Right renal cortex interstitium (tissue), 3 donors: ENCODE data around the gene ASB6. TPM values are rescaled to one million over a fixed set of nuclear protein-coding genes. Genes with fewer than 3 reads are reported as not detected.
"Not testable (repeated sequence)": the region's sequence is repeated elsewhere in the genome, so short reads cannot be mapped to it uniquely, and the experiment has no call there.

Experiments used
- DNase-seq, 3 donors: peaks; one replicate each; pipeline ENCODE4 v3.0.0-alpha.2; 2013; ENCODE audit warnings: low read depth in 3 of 3, low spot score in 2 of 3
- polyA plus RNA-seq, 3 donors: library from polyadenylated mRNA; unstranded; fragments of 120-200 nt; gene quantifications; one replicate each; pipeline ENCODE4 v1.2.1, GENCODE V29; 2013; ENCODE audit not compliant: insufficient read length in 3 of 3

The ASB6 gene
- polyA plus RNA-seq, 3 donors = 14.2 to 17.0 (median 16.5) TPM

DNA sequence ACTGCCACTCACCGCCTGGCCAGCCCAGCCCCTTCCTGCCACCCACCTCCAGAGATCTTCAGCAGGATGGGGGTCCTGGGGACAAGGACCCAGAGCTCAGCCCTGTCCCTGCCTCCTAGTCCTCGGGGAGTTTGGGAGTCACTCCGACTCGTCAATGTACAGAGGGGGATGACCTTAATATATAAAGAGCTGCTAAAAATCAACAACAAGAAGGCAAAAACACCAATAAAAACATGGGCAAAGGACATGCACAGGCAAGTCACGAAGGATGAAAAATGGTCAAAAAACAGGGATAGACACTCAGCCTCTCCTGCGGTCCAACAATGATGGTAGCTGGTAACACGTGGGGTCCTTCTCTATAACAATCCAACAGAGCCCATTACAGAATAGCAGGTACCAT, 4.7 kb upstream of the ASB6 start:
- no peak for DNase-seq

DNA sequence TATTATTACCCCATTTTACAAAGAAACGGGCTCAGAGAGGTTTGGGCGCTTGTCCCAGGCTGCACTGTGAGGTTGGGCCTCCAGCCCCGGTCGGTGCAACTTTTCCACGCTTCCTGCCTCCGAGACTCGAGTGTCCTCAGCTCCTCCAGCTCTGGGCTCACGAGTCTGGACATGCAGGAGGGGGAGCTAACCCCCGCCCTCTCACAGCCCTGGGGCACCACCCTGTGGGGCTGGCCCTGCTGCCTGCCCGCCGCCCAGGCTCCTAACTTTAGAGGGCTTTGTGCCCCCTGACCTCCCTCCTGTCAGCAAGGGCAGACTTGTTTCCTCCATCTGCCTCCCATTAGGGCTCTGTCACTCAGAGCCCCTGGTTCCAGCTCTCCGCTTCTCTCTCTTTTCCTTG, 4.3 kb upstream of the ASB6 start:
- no peak for DNase-seq

- no peak for DNase-seq
These were observed 3.0 kb upstream of the ASB6 start for GRCh38 chr9:129644902-129645301.

- no peak for DNase-seq
These were observed 2.4 kb upstream of the ASB6 start for GRCh38 chr9:129644365-129644764.

- no peak for DNase-seq
These were observed 1.8 kb upstream of the ASB6 start for GRCh38 chr9:129643706-129644105.

DNA sequence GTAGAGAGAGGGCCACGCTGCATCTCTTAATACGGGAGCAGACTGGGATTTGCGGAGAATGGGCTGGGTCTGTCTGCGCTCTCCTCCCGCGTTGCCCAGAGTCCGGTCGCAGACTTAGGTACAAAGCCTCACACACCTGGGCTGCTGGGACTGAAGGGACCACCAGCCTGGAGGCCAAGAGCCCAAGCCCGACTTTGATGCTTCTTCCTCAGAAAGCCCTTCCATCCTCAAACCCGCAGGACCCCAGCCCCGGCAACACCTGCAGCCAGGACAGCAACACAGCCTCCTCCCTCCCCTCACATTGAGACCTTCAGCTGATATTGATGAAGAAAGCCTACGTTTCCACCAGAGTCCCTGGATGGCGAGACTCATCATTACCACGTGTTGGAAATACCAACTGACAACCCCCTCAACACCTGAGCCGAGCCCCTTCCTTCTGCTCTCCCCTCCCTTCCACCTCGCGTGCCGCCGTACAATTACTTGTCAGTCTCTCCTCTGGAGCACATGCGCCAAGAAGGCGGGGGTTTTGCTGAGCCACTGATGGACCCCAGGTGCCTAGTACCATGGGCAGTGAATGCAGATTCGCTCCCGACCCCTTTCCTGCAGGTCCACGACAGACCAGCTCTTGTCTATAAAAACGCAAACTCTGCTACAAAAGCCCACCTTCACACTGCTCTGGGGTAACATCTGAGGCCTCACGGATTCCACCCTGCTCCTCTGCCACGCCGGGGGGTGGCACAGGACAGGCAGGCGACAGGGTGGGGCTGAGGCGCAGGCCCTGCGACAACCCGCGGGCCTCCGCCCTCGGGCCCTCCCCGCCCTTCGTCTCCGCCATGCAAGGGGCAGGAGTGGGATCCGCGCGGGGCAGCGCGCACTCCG, 841 bp downstream of the ASB6 start:
- DNase-seq = no peak

- DNase-seq = no peak
These were observed 1.7 kb downstream of the ASB6 start for GRCh38 chr9:129640086-129640870.

DNA sequence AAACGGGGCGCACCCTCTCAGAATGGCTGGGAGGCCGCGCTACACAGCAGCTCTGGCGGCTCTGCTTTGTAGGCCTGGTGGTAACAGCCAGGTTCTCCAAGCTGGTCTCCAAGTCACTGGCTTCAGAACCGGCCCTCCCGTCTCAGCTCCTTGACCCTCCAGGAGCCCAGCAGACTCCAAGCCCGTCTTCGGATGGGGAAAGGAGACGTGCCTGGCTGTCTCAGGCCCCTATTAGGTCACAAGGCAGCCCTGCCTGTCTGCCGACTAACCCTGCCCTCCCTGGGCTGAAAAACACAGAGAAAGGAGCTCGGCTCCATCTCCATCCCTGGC, 2.2 kb downstream of the ASB6 start:
- no peak for DNase-seq

DNA sequence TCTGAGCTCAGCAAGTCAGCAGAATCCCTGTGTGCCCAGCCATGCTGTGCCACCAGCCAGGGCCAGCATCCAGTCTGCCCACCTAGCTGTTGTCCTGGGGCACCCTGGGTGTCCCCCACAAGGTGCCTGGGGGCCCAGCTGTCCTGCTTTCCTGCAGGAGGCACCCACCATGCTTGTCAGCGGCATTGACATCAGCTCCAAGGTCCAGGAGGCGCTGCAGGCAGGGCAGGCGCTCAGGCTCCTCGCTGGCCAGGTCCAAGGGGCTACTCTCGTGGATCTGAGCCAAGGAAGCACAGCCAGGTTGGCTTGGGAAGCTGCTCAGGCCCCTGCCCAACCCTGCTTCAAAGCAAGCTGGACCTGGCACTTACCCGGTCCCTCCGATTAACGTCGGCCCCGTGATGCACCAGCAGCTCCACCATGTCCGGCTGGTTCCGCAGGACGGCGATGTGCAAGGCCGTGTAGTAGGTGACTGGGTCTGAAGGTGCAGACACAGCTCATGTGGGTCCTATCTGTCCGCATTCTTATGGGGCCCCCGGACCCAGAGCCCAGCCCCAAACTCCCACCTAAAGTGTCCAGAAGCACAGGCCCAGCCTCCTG, 2.8 kb downstream of the ASB6 start:
- DNase-seq = no peak

GRCh38 chr9:129637673-129638439, 4.1 kb downstream of the ASB6 start:
- no peak for DNase-seq

GRCh38 chr9:129637102-129637501, 4.8 kb downstream of the ASB6 start:
- no peak for DNase-seq

DNA sequence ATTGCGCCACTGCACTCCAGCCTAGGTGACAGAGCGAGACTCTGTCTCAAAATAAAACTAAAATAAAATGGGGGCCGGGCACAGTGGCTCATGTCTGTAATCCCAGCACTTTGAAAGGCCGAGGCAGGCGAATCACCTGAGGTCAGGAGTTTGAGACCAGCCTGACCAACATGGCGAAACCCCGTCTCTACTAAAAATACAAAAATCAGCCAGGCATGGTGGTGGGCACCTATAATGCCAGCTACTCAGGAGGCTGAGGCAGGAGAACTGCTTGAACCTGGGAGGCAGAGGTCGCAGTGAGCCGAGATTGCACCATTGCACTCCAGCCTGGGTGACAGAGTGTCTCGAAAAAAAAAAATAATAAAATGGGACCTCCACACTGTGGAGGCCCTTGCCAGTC, 5.6 kb downstream of the ASB6 start:
- not testable (repeated sequence) for DNase-seq

GRCh38 chr9:129635099-129636065, 6.6 kb downstream of the ASB6 start:
- DNase-seq = no peak

DNA sequence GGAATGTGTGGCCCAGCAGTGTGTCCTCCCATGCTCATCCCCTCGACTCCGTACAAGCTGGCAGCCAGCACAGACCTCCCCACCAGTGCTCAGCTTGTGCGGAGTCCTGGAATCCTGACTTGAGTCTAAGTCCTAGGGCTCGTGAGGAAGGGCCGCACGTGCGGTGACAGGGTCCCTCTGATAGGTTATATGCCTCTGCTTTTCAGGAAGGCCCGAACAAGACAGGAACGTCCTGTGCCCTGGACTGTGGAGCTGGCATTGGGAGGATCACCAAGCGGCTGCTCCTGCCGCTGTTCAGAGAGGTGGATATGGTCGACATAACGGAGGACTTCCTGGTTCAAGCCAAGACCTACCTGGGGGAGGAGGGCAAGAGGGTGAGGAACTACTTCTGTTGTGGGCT, 8.1 kb downstream of the ASB6 start:
- no peak for DNase-seq

DNA sequence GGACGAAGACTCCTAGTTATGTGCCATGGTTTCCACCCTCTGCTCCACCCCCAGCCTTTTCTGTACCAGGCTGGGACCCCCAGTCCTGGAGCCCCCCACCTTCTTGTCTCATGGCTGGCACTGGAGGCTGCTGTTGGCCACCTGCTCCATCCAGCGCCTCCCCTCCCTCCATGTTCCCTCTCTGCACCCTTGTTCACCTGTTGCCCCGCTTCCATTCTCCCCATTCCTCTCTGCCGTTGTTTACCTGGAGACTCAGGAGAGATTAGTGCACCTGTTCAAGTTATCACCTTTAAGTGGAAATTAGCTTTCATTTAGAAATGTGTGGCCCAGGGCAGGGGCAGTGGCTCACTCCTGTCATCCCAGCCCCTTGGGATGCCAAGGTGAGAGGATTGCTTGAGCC, 8.7 kb downstream of the ASB6 start:
- DNase-seq = no peak

DNA sequence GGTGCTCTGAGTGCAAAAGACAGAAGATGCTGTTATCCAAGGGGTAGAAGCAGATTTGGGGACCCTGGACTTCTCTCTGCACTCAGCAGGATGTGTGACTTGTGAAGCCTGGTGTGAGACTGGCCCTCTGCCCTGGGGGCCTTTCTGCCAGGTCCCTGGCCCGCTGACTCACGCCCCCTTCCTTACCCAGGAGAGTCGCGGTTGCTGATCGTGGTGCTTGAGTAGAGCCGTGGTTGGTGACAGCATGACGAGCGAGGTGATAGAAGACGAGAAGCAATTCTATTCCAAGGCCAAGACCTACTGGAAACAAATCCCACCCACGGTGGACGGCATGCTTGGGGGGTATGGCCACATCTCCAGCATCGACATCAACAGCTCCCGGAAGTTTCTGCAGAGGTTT, 9.5 kb downstream of the ASB6 start:
- no peak for DNase-seq

DNA sequence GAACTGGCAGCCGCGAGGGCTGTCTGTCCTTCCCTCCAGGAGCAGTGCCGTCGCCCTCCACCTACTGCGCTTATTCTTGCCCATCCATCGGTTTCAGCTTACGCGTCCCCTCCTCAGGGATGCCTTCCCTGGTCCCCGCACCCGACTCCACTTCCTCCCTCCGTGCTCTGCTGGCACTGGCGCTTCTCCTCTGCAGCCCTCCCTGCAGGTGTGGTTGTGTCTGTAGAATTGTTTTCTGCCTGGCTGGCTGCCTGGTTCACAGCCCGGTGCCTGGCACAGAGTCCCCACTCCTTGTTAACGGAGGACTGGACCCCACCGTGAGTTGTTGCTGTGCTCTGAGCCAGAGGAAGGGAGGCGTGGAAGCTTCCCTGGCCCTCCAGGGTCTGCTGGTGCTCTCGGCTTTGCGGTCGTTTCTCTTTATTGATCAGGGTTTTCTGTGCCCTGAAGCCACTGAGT, 10.2 kb downstream of the ASB6 start:
- DNase-seq = no peak

DNA sequence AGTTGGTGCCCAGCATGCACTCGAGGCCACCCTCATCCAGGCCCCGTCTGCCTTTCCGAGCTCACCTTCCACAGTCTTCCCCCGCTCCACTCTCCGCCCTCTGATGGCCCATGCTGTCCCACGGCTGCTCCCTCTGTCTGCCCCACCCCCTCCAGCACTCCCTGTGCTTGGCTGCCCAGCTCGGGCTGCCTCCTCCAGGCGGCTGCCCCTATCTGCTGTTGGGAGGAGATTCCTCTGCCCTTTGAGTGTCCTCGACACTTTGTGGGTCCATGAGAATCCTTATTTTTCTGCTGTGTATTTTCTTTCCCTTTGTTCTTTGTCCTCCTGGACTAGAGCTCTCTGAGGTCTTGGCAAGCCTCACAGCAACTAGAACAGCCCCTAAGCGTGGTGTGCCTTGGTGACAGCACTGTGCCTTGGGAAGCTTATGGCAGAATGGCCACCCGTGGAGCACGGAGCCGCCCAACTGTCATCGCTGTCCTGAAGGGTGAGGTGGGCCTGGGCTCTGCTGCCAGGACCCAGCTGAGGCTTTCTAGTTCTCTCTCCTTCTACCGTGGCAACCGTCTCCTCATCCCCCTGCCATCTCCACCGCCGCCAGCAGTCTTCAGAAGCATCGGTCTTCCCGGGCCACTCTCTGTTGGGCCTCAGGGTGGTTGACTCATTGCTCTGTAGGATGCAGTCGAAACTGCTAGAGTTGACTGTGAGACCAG, 10.8 kb downstream of the ASB6 start:
- DNase-seq = no peak

DNA sequence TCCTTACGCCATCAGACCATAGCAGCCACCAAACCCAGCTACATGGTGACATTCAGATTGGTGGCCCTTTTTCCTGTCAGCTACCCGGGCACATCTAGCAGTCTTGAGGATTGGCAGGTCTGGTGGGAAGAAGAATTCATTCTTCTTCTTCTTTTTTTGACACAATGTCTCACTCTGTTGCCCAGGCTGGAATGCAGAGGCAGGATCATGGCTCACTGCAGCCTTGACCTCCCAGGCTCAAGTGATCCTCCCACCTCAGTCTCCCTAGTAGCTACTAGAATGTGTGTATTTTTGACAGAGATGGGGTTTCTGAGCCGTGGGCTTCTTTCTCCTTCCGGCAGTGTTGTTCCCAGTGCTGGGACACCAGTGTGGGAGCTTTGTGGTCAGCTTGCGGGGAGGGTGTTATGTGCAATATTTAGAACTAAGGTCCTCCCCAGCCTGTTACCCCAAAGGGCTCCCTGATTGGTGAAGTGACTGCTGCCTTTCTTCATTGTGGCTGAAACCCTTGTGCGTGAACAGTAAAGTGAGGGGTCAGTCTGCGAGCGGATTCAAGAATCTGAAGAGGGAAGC, 12.6 kb downstream of the ASB6 start:
- no peak for DNase-seq
